Sigmoid colon (tissue), 4 donors: ENCODE results near the gene PRADC1.

ENCODE experiments used
- CTCF ChIP-seq, 4 experiments: fragments of 450-650 bp in 3 of 4; fragments of 200-600 bp in 1 of 4; IDR thresholded peaks; one replicate each; pipeline ENCODE4 v1.5.1; 2016 to 2019; ENCODE audit warnings: antibody characterized with exemption in 4 of 4, mild to moderate bottlenecking in 3 of 4, moderate library complexity in 2 of 4
- EP300 ChIP-seq, 4 donors: sonication (generic); formaldehyde crosslinking; IDR thresholded peaks; one replicate each; pipeline ENCODE4 v1.6.1; 2017; ENCODE audit warnings: antibody characterized with exemption in 4 of 4

- TF ChIP-seq CTCF (IDR thresholded peaks at IDR 0.05) (no peak), EP300 (IDR thresholded peaks at IDR 0.05) (no peak)
Measured at GRCh38 chr2:73269686-73270465, 36.8 kb upstream of the PRADC1 start.
